Trophoblast cell (in vitro differentiated cells and primary cell): ENCODE data around the gene SLC35E2B.
"Not testable (repeated sequence)": the region's sequence is repeated elsewhere in the genome, so short reads cannot be mapped to it uniquely, and the experiment has no call there.

ENCODE experiments used
- DNase-seq, 2 donors: peaks; one replicate each; pipeline ENCODE4 v3.0.0-alpha.2; 2016
- H2AFZ ChIP-seq: 2 replicates; pipeline ENCODE4 v1.6.1; 2013; ENCODE audit warnings: low read length, moderate library complexity, mild to moderate bottlenecking; ENCODE audit not compliant: insufficient read depth, poor library complexity
- H2AK5ac ChIP-seq: 2 replicates; pipeline ENCODE4 v1.6.1; 2013; ENCODE audit warnings: mild to moderate bottlenecking, low read length
- H2BK120ac ChIP-seq: 2 replicates; pipeline ENCODE4 v1.6.1; 2013; ENCODE audit warnings: low read length, mild to moderate bottlenecking, moderate library complexity; ENCODE audit not compliant: insufficient read depth, poor library complexity
- H2BK12ac ChIP-seq: 2 replicates; pipeline ENCODE4 v1.6.1; 2013; ENCODE audit warnings: mild to moderate bottlenecking, low read length, moderate library complexity
- H2BK5ac ChIP-seq: 2 replicates; pipeline ENCODE4 v1.6.1; 2013; ENCODE audit warnings: low read length, low read depth, moderate library complexity, mild to moderate bottlenecking; ENCODE audit not compliant: poor library complexity
- H3K14ac ChIP-seq: 2 replicates; pipeline ENCODE4 v1.6.1; 2013; ENCODE audit warnings: mild to moderate bottlenecking, low read length
- H3K18ac ChIP-seq: 2 replicates; pipeline ENCODE4 v1.6.1; 2013; ENCODE audit warnings: mild to moderate bottlenecking, low read length
- H3K23ac ChIP-seq: 2 replicates; pipeline ENCODE4 v1.6.1; 2013; ENCODE audit warnings: low read length
- H3K27ac ChIP-seq: 2 replicates; pipeline ENCODE4 v1.5.1; 2013; ENCODE audit warnings: low read depth, mild to moderate bottlenecking, inconsistent platforms, low read length, moderate library complexity
- H3K27me3 ChIP-seq: 2 replicates; pipeline ENCODE4 v1.6.1; 2013; ENCODE audit warnings: inconsistent platforms, mild to moderate bottlenecking, low read length, moderate library complexity; ENCODE audit not compliant: insufficient read depth
- H3K36me3 ChIP-seq, 2 experiments: 1 replicate in 1 of 2; 2 replicates in 1 of 2; pipeline ENCODE4 v1.6.1; 2013; ENCODE audit warnings: low read length in 2 of 2, mild to moderate bottlenecking in 2 of 2, moderate library complexity in 1 of 2; ENCODE audit not compliant: insufficient read depth in 2 of 2, control insufficient read depth in 1 of 2
- H3K4ac ChIP-seq: 2 replicates; pipeline ENCODE4 v1.6.1; 2013; ENCODE audit warnings: low read depth, mild to moderate bottlenecking, low read length, moderate library complexity
- H3K4me1 ChIP-seq, 2 experiments: 1 replicate in 1 of 2; 2 replicates in 1 of 2; pipeline ENCODE4 v1.6.1; 2013; ENCODE audit warnings: low read length in 2 of 2, mild to moderate bottlenecking in 2 of 2, moderate library complexity in 1 of 2; ENCODE audit not compliant: insufficient read depth in 2 of 2, control insufficient read depth in 1 of 2
- H3K4me2 ChIP-seq: 2 replicates; pipeline ENCODE4 v1.6.1; 2013; ENCODE audit warnings: inconsistent platforms, mild to moderate bottlenecking, low read length, moderate library complexity
- H3K4me3 ChIP-seq: 2 replicates; pipeline ENCODE4 v1.5.1; 2013; ENCODE audit warnings: mild to moderate bottlenecking, low read depth, low read length, inconsistent platforms
- H3K79me1 ChIP-seq: one replicate; pipeline ENCODE4 v1.6.1; 2013; ENCODE audit warnings: low read length
- H3K79me2 ChIP-seq: 2 replicates; pipeline ENCODE4 v1.6.1; 2013; ENCODE audit warnings: low read length, mild to moderate bottlenecking; ENCODE audit not compliant: control insufficient read depth, insufficient read depth, poor library complexity
- H3K9ac ChIP-seq: 2 replicates; pipeline ENCODE4 v1.6.1; 2013; ENCODE audit warnings: mild to moderate bottlenecking, low read length
- H3K9me3 ChIP-seq: 2 replicates; pipeline ENCODE4 v1.6.1; 2013; ENCODE audit warnings: low read depth, mild to moderate bottlenecking, control low read depth, inconsistent platforms, low read length; ENCODE audit not compliant: insufficient read depth
- H4K12ac ChIP-seq: 2 replicates; pipeline ENCODE4 v1.6.1; 2013; ENCODE audit warnings: low read depth, mild to moderate bottlenecking, low read length, moderate library complexity
- H4K8ac ChIP-seq: 2 replicates; pipeline ENCODE4 v1.6.1; 2013; ENCODE audit warnings: low read depth, mild to moderate bottlenecking, low read length, moderate library complexity
- H4K91ac ChIP-seq: one replicate; pipeline ENCODE4 v1.6.1; 2013; ENCODE audit warnings: low read depth, mild to moderate bottlenecking, low read length, moderate library complexity
- WGBS: extraction: QIAGEN DNeasy Blood & Tissue Kit; methylation state at CpG from one replicate; pipeline ENCODE4 v1.1.7; 2013; ENCODE audit warnings: missing lambda C conversion rate; ENCODE audit not compliant: insufficient read length, insufficient coverage; ENCODE audit errors: extremely low coverage; 5-methylcytosine and 5-hydroxymethylcytosine counted together

The SLC35E2B gene

DNA sequence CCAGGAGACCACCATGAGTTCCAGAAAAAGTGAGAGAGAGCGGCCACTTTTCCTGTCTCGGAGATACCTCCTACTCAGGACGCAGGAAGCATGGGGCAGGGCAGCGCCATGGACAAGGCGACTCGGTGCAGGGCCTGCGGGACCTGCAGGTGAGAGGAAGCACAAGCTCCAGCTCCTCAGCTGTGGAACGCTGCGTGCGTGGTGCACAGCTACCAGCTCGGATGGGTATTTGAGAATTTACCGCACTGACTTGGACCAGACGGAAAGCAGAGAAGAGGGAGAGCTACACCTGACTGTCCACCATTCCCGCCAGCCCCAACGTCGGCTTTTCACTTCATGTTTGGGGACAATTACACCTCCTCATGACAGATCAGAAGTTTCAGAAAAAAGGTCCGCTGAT is 39.8 kb upstream of the SLC35E2B start:
- no peak for DNase-seq
- no peak overlapping the region for H3K9ac ChIP-seq
- no peak overlapping the region for H3K4ac ChIP-seq
- H3K79me1 ChIP-seq: no peaks in the 10 kb centered on the region
- no peak overlapping the region for H3K18ac ChIP-seq
- peaks cover 31 to 40% of the 10 kb centered on the region in 2 experiments for H3K36me3 ChIP-seq
- no peak overlapping the region for H3K27ac ChIP-seq
- no peak overlapping the region for H2AFZ ChIP-seq
- H2BK12ac ChIP-seq: no peak overlapping the region
- H3K23ac ChIP-seq: no peak overlapping the region
- no peak overlapping the region for H3K4me2 ChIP-seq
- no peak overlapping the region for H2BK5ac ChIP-seq
- H3K4me1 ChIP-seq: no peaks in the 10 kb centered on the region
- H4K12ac ChIP-seq: no peak overlapping the region
- WGBS: no CpG with 5 or more reads among the region's 17 CpGs
- no peak overlapping the region for H3K4me3 ChIP-seq
- H3K14ac ChIP-seq: no peak overlapping the region
- H3K27me3 ChIP-seq: no peaks in the 10 kb centered on the region
- H4K91ac ChIP-seq: no peak overlapping the region
- no peaks in the 10 kb centered on the region for H3K79me2 ChIP-seq
- H3K9me3 ChIP-seq: no peaks in the 10 kb centered on the region
- no peak overlapping the region for H4K8ac ChIP-seq
- no peak overlapping the region for H2AK5ac ChIP-seq
- no peak overlapping the region for H2BK120ac ChIP-seq

DNA sequence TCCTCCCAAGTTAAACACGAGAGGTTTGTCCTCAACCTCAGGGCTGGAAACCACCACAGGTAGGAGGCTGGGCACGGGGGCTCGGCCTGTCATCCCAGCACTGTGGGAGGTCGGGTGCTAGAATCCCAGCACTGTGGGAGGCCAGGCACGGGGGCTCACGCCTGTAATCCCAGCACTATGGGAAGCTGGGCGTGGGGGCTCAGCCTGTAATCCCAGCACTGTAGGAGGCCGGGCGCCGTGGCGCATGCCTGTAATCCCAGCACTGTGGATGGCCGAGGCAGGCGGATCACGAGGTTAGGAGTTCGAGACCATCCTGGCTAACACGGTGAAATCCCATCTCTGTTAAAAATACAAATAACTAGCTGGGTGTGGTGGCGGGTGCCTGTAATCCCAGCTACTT is 38.3 kb upstream of the SLC35E2B start:
- Histone ChIP-seq H3K4me3 (no peak overlapping the region), H3K4me2 (no peak overlapping the region), H4K12ac (no peak overlapping the region), H3K4ac (no peak overlapping the region), H3K27me3 (no peaks in the 10 kb centered on the region), H3K14ac (no peak overlapping the region), H2BK5ac (no peak overlapping the region), H4K91ac (no peak overlapping the region), H3K36me3 (peaks cover 28 to 37% of the 10 kb centered on the region in 2 experiments), H3K79me1 (no peaks in the 10 kb centered on the region), H3K9ac (no peak overlapping the region), H3K79me2 (no peaks in the 10 kb centered on the region), H3K23ac (no peak overlapping the region), H2AK5ac (no peak overlapping the region), H4K8ac (no peak overlapping the region), H3K27ac (no peak overlapping the region), H2BK120ac (no peak overlapping the region), H3K9me3 (no peaks in the 10 kb centered on the region), H3K4me1 (no peaks in the 10 kb centered on the region), H3K18ac (no peak overlapping the region), H2BK12ac (no peak overlapping the region), H2AFZ (no peak overlapping the region)
- no peak for DNase-seq
- WGBS: no CpG with 5 or more reads among the region's 17 CpGs

DNA sequence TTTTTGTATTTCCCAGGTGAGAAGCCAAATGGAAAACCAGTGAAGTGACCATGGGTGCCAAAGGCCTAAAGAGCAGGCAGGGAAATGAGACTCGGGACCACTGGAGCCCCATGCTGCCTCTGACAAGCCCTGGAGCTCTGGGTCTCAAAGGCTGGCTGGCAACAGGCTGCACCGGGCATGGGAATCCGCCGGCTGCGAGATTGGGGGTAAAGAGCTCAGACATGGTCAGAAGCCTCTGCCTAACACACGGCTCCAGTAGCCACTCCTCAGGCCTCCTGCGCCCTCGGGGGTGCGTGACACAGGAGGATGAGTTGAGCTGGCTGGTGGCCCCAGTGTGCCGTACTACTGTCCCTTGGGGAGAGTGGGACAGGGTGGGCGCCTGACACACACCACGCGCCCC is 37.6 kb upstream of the SLC35E2B start:
- H3K4ac ChIP-seq, H2AK5ac ChIP-seq, H3K9me3 ChIP-seq, H3K4me1 ChIP-seq, H3K14ac ChIP-seq, H4K12ac ChIP-seq, H2AFZ ChIP-seq, DNase-seq, H3K4me3 ChIP-seq, H2BK5ac ChIP-seq, H3K18ac ChIP-seq, H3K23ac ChIP-seq, H2BK12ac ChIP-seq, H2BK120ac ChIP-seq, H3K27ac ChIP-seq, H3K27me3 ChIP-seq, H3K79me1 ChIP-seq, H4K91ac ChIP-seq, H3K9ac ChIP-seq, H3K4me2 ChIP-seq, H4K8ac ChIP-seq, H3K79me2 ChIP-seq: not testable (repeated sequence)
- no CpG with 5 or more reads among the region's 13 CpGs for WGBS
- H3K36me3 ChIP-seq: peaks cover 28 to 35% of the 10 kb centered on the region in 2 experiments

GRCh38 chr1:1729116-1729816 is 36.7 kb upstream of the SLC35E2B start:
- not testable (repeated sequence) for H2BK12ac ChIP-seq, H3K4ac ChIP-seq, H3K79me2 ChIP-seq, H4K12ac ChIP-seq, H2BK5ac ChIP-seq, H2AK5ac ChIP-seq, H3K4me2 ChIP-seq, H3K23ac ChIP-seq, H2BK120ac ChIP-seq, H3K27me3 ChIP-seq, DNase-seq, H3K27ac ChIP-seq, H3K79me1 ChIP-seq, H3K14ac ChIP-seq, H4K91ac ChIP-seq, H3K18ac ChIP-seq, H3K9me3 ChIP-seq, H2AFZ ChIP-seq, H3K4me1 ChIP-seq, H4K8ac ChIP-seq, H3K9ac ChIP-seq, H3K4me3 ChIP-seq
- no CpG with 5 or more reads among the region's 18 CpGs for WGBS
- peaks cover 22 to 29% of the 10 kb centered on the region in 2 experiments for H3K36me3 ChIP-seq
